GM12878 (cell line): Measurements from ENCODE around the gene RNASE3. TPM values are rescaled to one million over a fixed set of nuclear protein-coding genes. Genes with fewer than 3 reads are reported as not detected.

ENCODE experiments used
- ATAC-seq: fragments of 200-7000 bp; cut with Tn5 transposase; 3 replicates; pipeline ENCODE4 v1.9.1; 2020; ENCODE audit warnings: mild to moderate bottlenecking, moderate library complexity
- BruUV-seq: library from RNA; stranded (reverse); fragments of 400-500 nt; replicated peaks from 2 replicates; lab custom pipeline; 2021; lab: Mats Ljungman, UMichigan
- CTCF ChIA-PET: fragments of 300-600 bp; sonication (Branson Sonifier 250); formaldehyde crosslinking; extraction: SDS; loops from one replicate; lab custom pipeline; 2021; ENCODE audit warnings: inconsistent platforms; lab: Yijun Ruan, JAX
- POLR2A ChIA-PET: fragments of 350-600 bp; formaldehyde crosslinking; extraction: SDS; loops from one replicate; lab custom pipeline; 2021; ENCODE audit warnings: inconsistent platforms; lab: Charles Lee
- RAD21 ChIA-PET: fragments of 300-600 bp; sonication (Branson Sonifier 250); formaldehyde crosslinking; loops from one replicate; lab custom pipeline; 2023; ENCODE audit warnings: antibody characterized with exemption; ENCODE audit not compliant: unreplicated experiment; lab: Charles Lee
- SMC1A ChIA-PET: fragments of 300-600 bp; sonication (Branson Sonifier 250); formaldehyde crosslinking; loops from one replicate; lab custom pipeline; 2023; ENCODE audit not compliant: unreplicated experiment, uncharacterized antibody; lab: Charles Lee
- DNase-seq: peaks from one replicate; pipeline ENCODE4 v3.0.0-alpha.2; 2011; ENCODE audit warnings: low read depth, low spot score
- FAIRE-seq: peaks from 3 replicates; lab custom pipeline; 2011; peaks lifted over from hg19 to GRCh38; lab: Jason Lieb, UNC
- H2AFZ ChIP-seq: 2 replicates; pipeline ENCODE4 v1.6.0; 2011; ENCODE audit warnings: low read depth, low read length, control low read depth; ENCODE audit not compliant: control insufficient read depth
- H3K27ac ChIP-seq: 2 replicates; pipeline ENCODE4 v1.5.1; 2011; ENCODE audit warnings: control low read depth; ENCODE audit not compliant: control insufficient read depth, insufficient read depth
- H3K27me3 ChIP-seq, 2 experiments: replicated peaks in 1 of 2; 2 replicates each; pipeline versions ENCODE4 v1.6.0 to v1.6.1; 2011; ENCODE audit warnings: low read length in 1 of 2; ENCODE audit not compliant: control insufficient read depth in 2 of 2, insufficient read depth in 2 of 2
- H3K36me3 ChIP-seq, 2 experiments: 2 replicates each; pipeline ENCODE4 v1.5.1; 2011; ENCODE audit warnings: low read length in 1 of 2; ENCODE audit not compliant: control insufficient read depth in 2 of 2, insufficient read depth in 2 of 2
- H3K4me1 ChIP-seq: 2 replicates; pipeline ENCODE4 v1.6.1; 2011; ENCODE audit warnings: mild to moderate bottlenecking, low read length, moderate library complexity, mixed read lengths; ENCODE audit not compliant: control insufficient read depth, insufficient read depth
- H3K4me2 ChIP-seq: 2 replicates; pipeline ENCODE4 v1.6.0; 2011; ENCODE audit warnings: control low read depth; ENCODE audit not compliant: control insufficient read depth, insufficient read depth
- H3K4me3 ChIP-seq: fragments of 200-600 bp; sonication (generic); 2 replicates; pipeline ENCODE4 v1.5.1; 2016
- H3K79me2 ChIP-seq: 2 replicates; pipeline ENCODE4 v1.6.0; 2011; ENCODE audit warnings: low read length; ENCODE audit not compliant: control insufficient read depth, insufficient read depth
- H3K9ac ChIP-seq: 2 replicates; pipeline ENCODE4 v1.8.0; 2011; ENCODE audit warnings: low read length, control low read depth, mixed read lengths; ENCODE audit not compliant: control insufficient read depth, insufficient read depth
- H3K9me3 ChIP-seq: replicated peaks from 3 replicates; pipeline ENCODE4 v1.5.1; 2011; ENCODE audit warnings: mild to moderate bottlenecking, low read length; ENCODE audit not compliant: control insufficient read depth, insufficient read depth
- H4K20me1 ChIP-seq: 2 replicates; pipeline ENCODE4 v1.6.0; 2011; ENCODE audit not compliant: control insufficient read depth, insufficient read depth
- HDAC6 ChIP-seq: fragments of 200-600 bp; sonication (generic); IDR thresholded peaks from one replicate; pipeline ENCODE4 v1.8.0; 2017; ENCODE audit warnings: antibody characterized with exemption; ENCODE audit not compliant: unreplicated experiment
- RAD21 ChIP-seq: IDR thresholded peaks from 2 replicates; pipeline ENCODE4 v1.6.1; 2011; ENCODE audit warnings: mild to moderate bottlenecking, low read depth, low read length, moderate library complexity; ENCODE audit not compliant: insufficient read depth
- SREBF1 ChIP-seq: IDR thresholded peaks from 2 replicates; pipeline ENCODE4 v1.6.1; 2012; ENCODE audit warnings: mild to moderate bottlenecking, low read length
- ZNF24 ChIP-seq: fragments of 450-650 bp; IDR thresholded peaks from 2 replicates; pipeline ENCODE4 v1.6.1; 2017; ENCODE audit warnings: antibody characterized with exemption, mild to moderate bottlenecking
- WGBS: methylation state at CpG from one replicate; pipeline ENCODE4 v1.1.6; 2016; ENCODE audit warnings: low lambda C conversion rate; ENCODE audit not compliant: insufficient replicate concordance, insufficient coverage; ENCODE audit errors: missing lambda C conversion rate; 5-methylcytosine and 5-hydroxymethylcytosine counted together
- in situ Hi-C: fragments of 300-500 bp; cut with MboI; formaldehyde crosslinking; loops from 9 replicates; pipeline ENCODE4 v1.14.3; 2018; ENCODE audit warnings: mixed read lengths
- intact Hi-C: fragments of 100-400 bp; cut with micrococcal nuclease; formaldehyde crosslinking; loops from one replicate; pipeline ENCODE4 v1.14.2; 2022; ENCODE audit not compliant: unreplicated experiment
- polyA plus RNA-seq, 11 experiments: library from polyadenylated mRNA; depleted of rRNA in 4 of 11; unstranded in 6 of 11; stranded (reverse) in 5 of 11; fragments of >200 nt; fragmentation: Nextera tagmentation in 4 of 11; fragmentation: Illumina TruSeq in 1 of 11; extraction: Ambion mirVana in 4 of 11; extraction: Trizol in 1 of 11; gene quantifications; 1 replicate in 1 of 11; 2 replicates in 10 of 11; pipeline versions ENCODE4 v1.2.1 to v1.2.3, GENCODE V29; 2011 to 2016; ENCODE audit warnings: inconsistent platforms in 2 of 11, missing spikeins in 2 of 11, low read depth in 1 of 11
- total RNA-seq, 4 experiments: library from RNA; depleted of rRNA in 3 of 4; stranded (reverse); fragments of >200 nt in 3 of 4; fragmentation: Illumina TruSeq in 1 of 4; extraction: Trizol in 1 of 4; gene quantifications; 2 replicates each; pipeline versions ENCODE4 v1.2.1 to v1.2.3, GENCODE V29; 2013 to 2021
- TF ChIP-seq, protein P1 (sequence below): IDR thresholded peaks from 2 replicates; pipeline ENCODE4 v1.6.1; 2012; ENCODE audit warnings: low read depth, low read length, improper control_type of control experiment
- TF ChIP-seq, protein P2 (sequence below): fragments of 450-650 bp; conservative IDR thresholded peaks from 2 replicates; pipeline ENCODE4 v1.6.1; 2017; ENCODE audit warnings: mild to moderate bottlenecking, moderate library complexity

RNASE3 gene
- total and polyA plus RNA-seq, 10 of the 15 experiments (the other 5 are each of a cell fraction or from before 2014, with no cell fraction given): not detected

GRCh38 chr14:20904393-20905029 lies 13.3 kb downstream of the RNASE3 start (continued):
- TF ChIP-seq, protein P1, sequence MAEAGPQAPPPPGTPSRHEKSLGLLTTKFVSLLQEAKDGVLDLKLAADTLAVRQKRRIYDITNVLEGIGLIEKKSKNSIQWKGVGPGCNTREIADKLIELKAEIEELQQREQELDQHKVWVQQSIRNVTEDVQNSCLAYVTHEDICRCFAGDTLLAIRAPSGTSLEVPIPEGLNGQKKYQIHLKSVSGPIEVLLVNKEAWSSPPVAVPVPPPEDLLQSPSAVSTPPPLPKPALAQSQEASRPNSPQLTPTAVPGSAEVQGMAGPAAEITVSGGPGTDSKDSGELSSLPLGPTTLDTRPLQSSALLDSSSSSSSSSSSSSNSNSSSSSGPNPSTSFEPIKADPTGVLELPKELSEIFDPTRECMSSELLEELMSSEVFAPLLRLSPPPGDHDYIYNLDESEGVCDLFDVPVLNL: no peak

GRCh38 chr14:20905676-20906075 lies 14.5 kb downstream of the RNASE3 start:
- ATAC-seq: no peak
- Histone ChIP-seq H3K79me2 (no peaks in the 10 kb centered on the region), H2AFZ (no peak overlapping the region), H3K9me3 (no peaks in the 10 kb centered on the region), H3K27me3 (no peaks in the 10 kb centered on the region), H4K20me1 (no peaks in the 10 kb centered on the region), H3K9ac (no peak overlapping the region), H3K36me3 (no peaks in the 10 kb centered on the region), H3K4me2 (no peak overlapping the region), H3K4me3 (no peak overlapping the region), H3K27ac (no peak overlapping the region), H3K4me1 (no peaks in the 10 kb centered on the region)
- no peak for DNase-seq
- CTCF ChIA-PET: no interaction called here
- POLR2A ChIA-PET: no interaction called here
- TF ChIP-seq SREBF1: no peak
- TF ChIP-seq, protein P2, sequence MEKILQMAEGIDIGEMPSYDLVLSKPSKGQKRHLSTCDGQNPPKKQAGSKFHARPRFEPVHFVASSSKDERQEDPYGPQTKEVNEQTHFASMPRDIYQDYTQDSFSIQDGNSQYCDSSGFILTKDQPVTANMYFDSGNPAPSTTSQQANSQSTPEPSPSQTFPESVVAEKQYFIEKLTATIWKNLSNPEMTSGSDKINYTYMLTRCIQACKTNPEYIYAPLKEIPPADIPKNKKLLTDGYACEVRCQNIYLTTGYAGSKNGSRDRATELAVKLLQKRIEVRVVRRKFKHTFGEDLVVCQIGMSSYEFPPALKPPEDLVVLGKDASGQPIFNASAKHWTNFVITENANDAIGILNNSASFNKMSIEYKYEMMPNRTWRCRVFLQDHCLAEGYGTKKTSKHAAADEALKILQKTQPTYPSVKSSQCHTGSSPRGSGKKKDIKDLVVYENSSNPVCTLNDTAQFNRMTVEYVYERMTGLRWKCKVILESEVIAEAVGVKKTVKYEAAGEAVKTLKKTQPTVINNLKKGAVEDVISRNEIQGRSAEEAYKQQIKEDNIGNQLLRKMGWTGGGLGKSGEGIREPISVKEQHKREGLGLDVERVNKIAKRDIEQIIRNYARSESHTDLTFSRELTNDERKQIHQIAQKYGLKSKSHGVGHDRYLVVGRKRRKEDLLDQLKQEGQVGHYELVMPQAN: no peak
- no peak for TF ChIP-seq HDAC6
- no peak for TF ChIP-seq RAD21
- no peak for TF ChIP-seq ZNF24
- intact Hi-C loops: no loop called here
- FAIRE-seq: no peak
- RAD21 ChIA-PET: no interaction called here
- WGBS: 56% methylated on average over 2 of the region's 2 CpGs
- in situ Hi-C loops: no loop called here
- BruUV-seq: no TSS peak
- SMC1A ChIA-PET: no interaction called here
